HFF-Myc (cell line): Measurements from ENCODE around the gene PRSS8.

Experiments used
- DNase-seq: peaks from one replicate; pipeline ENCODE4 v3.0.0-alpha.2; 2011; ENCODE audit warnings: low read depth; ENCODE audit errors: extremely low read depth
- H3K4me3 ChIP-seq: replicated peaks from 2 replicates; pipeline ENCODE4 v1.5.1; 2011; ENCODE audit warnings: low read depth, mild to moderate bottlenecking, control low read depth, low read length
- TF ChIP-seq, protein P1 (sequence below): IDR thresholded peaks from 2 replicates; pipeline ENCODE4 v1.5.1; 2012; ENCODE audit warnings: mild to moderate bottlenecking, low read depth, low read length, control low read depth; ENCODE audit errors: missing control alignments

Gene PRSS8

DNA sequence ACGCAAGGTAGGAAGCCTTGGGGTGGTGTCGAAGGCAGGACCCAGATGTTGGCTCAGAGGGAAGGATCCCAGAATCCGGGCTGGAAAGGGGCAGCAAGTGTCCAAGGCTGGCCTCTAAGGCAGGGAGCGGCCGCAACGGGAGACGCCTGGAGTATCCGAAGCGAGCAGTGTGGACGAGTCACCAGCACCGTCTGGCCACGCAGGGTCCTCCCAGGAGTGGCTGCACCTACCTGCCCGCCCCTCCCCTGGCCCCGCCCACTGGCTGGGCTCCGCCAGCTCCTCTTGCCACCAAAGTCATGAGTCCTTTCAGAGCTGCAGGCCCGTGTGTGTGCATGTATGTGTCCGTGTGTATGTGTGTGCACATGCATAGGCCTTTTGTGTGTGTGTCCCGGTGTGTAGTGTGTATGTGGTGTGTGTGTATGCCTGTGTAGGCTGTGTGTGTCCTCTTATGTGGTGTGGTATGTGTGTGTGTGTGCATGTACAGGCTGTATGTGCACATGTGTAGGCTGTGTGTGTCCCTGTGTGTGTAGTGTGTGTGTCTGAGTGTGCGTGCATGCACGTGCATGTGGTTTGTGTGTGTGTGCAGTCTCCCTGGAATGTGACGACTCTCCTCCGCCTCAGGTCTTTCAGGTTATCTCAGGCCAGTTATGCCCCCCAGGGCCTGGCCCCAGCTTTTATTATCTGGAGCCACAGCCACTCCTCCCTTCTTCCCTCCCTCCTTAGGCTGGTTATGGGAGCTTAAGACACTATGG, at the start of gene PRSS8:
Gene PRSS8 (minus strand): TSS at position 193 of the 752 bp plus-strand sequence. CDS start 229 bp downstream, outside the sequence.
- no peak within 1 kb of the TSS for H3K4me3 ChIP-seq
- TF ChIP-seq, protein P1, sequence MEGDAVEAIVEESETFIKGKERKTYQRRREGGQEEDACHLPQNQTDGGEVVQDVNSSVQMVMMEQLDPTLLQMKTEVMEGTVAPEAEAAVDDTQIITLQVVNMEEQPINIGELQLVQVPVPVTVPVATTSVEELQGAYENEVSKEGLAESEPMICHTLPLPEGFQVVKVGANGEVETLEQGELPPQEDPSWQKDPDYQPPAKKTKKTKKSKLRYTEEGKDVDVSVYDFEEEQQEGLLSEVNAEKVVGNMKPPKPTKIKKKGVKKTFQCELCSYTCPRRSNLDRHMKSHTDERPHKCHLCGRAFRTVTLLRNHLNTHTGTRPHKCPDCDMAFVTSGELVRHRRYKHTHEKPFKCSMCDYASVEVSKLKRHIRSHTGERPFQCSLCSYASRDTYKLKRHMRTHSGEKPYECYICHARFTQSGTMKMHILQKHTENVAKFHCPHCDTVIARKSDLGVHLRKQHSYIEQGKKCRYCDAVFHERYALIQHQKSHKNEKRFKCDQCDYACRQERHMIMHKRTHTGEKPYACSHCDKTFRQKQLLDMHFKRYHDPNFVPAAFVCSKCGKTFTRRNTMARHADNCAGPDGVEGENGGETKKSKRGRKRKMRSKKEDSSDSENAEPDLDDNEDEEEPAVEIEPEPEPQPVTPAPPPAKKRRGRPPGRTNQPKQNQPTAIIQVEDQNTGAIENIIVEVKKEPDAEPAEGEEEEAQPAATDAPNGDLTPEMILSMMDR = no peak
- DNase-seq = no peak

DNA sequence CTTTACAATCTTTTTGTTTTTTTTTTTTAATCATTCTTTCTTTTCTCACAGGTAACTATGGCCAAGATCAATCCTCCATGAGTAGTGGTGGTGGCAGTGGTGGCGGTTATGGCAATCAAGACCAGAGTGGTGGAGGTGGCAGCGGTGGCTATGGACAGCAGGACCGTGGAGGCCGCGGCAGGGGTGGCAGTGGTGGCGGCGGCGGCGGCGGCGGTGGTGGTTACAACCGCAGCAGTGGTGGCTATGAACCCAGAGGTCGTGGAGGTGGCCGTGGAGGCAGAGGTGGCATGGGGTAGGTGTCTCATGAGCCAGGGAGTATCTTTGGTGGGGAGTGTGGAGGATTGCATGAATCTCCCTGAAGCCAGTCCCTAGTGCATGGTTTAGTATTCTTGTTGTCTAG, 49.4 kb upstream of the PRSS8 start:
- TF ChIP-seq, protein P1 = no peak
- H3K4me3 ChIP-seq = no peak overlapping the region
- DNase-seq = no peak

DNA sequence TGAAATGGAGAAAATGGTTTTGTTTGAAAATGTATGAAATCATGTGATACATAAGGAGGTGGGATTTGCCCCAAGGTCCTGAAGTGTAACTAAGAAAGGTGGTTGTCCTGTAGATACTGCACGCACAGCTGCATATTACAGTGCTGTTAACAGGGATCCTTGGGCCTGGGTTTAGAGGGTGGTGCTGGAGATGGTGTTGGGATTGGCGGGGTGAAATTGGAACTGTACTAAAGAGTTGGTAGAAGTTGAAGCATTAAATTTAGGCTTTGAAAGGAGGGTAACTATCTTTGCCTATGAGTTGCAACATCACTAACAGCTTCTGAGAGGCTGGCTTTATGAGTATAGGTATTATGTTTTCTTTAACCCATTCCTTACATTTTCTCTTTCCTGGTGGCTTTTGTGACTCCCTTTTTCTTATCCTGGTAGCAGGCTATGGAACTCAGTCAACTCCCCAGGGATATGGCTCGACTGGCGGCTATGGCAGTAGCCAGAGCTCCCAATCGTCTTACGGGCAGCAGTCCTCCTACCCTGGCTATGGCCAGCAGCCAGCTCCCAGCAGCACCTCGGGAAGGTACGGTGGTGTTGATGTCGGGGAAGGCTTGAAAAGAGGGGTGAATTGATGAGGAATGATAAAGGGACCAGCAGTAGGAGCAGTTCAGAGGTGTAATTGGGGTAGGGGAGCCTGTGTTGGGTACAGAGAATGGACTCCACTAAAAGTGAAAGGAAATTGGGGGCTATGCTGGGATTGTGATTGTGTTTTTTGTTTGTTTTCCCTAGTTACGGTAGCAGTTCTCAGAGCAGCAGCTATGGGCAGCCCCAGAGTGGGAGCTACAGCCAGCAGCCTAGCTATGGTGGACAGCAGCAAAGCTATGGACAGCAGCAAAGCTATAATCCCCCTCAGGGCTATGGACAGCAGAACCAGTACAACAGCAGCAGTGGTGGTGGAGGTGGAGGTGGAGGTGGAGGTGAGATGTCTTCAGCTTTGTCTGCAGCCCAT, 48.2 kb upstream of the PRSS8 start:
- no peak for DNase-seq
- peak overlapping the region; percentile 86 for H3K4me3 ChIP-seq
- TF ChIP-seq, protein P1 = no peak

DNA sequence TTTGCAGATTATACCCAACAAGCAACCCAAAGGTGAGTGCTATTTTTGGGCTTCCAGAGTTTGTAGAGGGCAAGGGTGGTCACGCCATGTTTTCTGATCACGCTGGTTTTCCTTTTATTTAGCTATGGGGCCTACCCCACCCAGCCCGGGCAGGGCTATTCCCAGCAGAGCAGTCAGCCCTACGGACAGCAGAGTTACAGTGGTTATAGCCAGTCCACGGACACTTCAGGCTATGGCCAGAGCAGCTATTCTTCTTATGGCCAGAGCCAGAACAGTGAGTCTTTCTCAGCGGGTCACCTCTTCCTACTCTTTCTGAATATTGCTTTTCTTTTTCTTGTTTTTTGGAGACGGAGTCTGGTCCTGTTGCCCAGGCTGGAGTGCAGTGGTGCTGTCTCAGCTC, 46.9 kb upstream of the PRSS8 start:
- H3K4me3 ChIP-seq = peak overlapping the region; percentile 86
- no peak for DNase-seq
- TF ChIP-seq, protein P1 = no peak

DNA sequence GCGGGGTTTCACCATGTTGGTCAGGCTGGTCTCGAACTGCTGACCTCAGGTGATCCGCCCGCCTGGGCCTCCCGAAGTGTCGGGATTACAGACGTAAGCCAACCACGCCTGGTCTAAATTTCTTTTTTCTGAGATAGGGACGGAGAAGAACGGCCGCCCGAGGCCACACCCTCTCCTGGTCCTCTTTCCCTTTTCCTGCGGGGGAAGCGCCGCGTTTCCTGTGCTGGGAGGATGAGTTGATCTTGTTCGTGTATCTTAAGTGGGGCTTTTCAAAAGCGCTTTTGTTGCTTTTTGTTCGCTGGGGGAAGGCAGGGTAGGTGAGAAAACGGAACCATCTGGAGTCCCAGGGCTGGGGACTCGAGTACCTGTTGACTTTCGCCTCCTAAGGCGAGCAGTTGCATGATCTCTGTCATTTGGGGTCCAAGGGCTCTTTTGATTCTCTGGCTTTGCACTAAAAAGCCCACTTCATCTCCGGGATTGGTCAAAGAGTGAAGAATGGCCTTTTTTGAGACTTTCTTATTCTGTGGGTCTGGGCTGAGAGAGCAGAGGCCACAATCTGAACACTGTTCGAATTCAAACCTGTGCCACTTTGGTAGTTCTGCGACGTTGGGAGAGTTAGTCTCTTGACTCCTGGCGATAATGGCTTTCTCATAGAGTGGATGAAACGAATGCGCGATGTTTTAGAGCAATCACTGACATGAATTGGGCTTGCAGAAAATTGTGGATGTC, 45.7 kb upstream of the PRSS8 start:
- H3K4me3 ChIP-seq = peak overlapping the region; percentile 86
- no peak for DNase-seq
- TF ChIP-seq, protein P1 = no peak

DNA sequence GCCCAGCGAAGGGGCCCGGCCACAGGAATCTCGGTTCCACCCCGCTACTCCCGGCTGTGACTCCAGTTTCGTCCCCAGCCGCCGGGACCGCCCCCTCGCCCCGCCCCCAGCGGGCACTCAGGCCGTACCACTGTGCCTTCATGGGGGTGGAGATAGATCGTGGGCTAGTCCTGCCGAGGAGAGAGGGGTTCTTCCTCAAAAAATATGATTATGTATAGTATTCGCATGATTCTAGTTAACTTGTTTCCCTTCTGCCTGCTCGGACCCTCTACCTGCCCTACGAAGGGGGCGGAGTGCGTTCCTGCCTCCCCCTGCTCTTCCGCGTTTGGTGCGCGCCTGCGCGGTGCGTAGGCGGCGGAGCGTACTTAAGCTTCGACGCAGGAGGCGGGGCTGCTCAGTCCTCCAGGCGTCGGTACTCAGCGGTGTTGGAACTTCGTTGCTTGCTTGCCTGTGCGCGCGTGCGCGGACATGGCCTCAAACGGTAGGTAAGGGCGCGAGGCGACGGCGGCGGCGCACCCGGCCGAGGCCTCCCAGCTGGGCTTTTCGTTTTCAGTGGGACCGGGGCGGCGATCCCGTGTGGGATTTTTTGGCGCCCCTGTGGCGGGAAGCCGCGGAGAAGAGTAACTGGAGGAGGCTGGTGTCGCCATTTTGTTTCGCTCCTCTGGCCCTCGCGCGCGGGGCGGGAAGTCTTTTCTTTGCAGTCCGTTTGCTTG, 44.4 kb upstream of the PRSS8 start, which contains the start of gene FUS:
Gene FUS (plus strand): TSS at position 393 of the 713 bp plus-strand sequence. CDS start 76 bp downstream, at position 469.
- peak; percentile 63 for DNase-seq

More for the DNA sequence above, 44.4 kb upstream of the PRSS8 start, which contains the start of gene FUS:
- TF ChIP-seq, protein P1 = no peak
- peak within 1 kb of the TSS; percentile 86 for H3K4me3 ChIP-seq
